Prostate gland (tissue), 2 donors: ENCODE results near the gene ERP29.

Experiments used
- CTCF ChIP-seq, 4 experiments: fragments of 200-600 bp in 2 of 4; fragments of 450-650 bp in 2 of 4; sonication (generic) in 2 of 4; IDR thresholded peaks; 1 replicate in 3 of 4; 2 replicates in 1 of 4; pipeline ENCODE4 v1.5.1; 2016 to 2019; ENCODE audit warnings: antibody characterized with exemption in 4 of 4, mild to moderate bottlenecking in 2 of 4, moderate library complexity in 2 of 4
- POLR2A ChIP-seq: fragments of 450-650 bp; IDR thresholded peaks from one replicate; pipeline ENCODE4 v1.6.1; 2016; ENCODE audit warnings: antibody characterized with exemption, mild to moderate bottlenecking
- POLR2AphosphoS5 ChIP-seq: sonication (generic); formaldehyde crosslinking; IDR thresholded peaks from one replicate; pipeline ENCODE4 v1.6.1; 2017; ENCODE audit warnings: antibody characterized with exemption

- no peak for TF ChIP-seq CTCF (IDR thresholded peaks at IDR 0.05)
- no peak for TF ChIP-seq POLR2AphosphoS5
- TF ChIP-seq POLR2A: no peak
Observed at GRCh38 chr12:112029301-112029700, 16.1 kb downstream of the ERP29 start.
